ELF-1 (cell line): ENCODE results near the gene OIP5.
A peak's percentile ranks its signal among the peaks of the same experiment; 100 is the strongest.
"Not testable (repeated sequence)": the region's sequence is repeated elsewhere in the genome, so short reads cannot be mapped to it uniquely, and the experiment has no call there.

Experiments used
- DNase-seq: peaks from one replicate; pipeline ENCODE4 v3.0.0-alpha.2; 2016; ENCODE audit warnings: low read depth, low spot score

OIP5 gene

DNA sequence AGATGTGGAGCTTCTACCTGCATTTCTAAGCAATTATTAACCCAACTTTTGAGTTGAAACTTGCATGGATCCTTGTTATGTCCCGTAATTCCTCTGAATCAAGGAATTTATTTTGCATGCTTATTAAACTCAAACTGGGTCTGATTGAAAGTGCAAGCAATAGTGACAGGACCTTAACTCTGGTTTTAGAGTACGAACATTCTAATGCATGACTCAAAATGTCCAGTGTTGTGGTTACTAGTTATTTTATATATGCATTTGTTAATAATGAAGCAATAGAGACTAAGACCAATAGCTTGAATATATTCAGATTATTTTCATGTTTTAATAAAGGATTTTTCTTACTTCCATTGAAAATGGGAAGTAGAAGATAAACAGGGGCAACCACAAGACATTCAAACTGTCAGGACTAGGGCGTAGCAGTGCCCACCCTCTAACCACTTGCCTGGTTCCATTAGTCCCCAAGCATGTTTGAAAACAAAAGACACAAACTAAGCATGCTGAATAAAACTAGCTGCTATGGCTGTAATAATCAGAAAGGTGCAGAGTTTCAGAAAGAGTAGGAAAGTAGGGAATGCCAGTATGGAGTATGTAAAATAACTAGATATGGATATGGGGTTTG is 28.1 kb downstream of the OIP5 start:
- no peak for DNase-seq

DNA sequence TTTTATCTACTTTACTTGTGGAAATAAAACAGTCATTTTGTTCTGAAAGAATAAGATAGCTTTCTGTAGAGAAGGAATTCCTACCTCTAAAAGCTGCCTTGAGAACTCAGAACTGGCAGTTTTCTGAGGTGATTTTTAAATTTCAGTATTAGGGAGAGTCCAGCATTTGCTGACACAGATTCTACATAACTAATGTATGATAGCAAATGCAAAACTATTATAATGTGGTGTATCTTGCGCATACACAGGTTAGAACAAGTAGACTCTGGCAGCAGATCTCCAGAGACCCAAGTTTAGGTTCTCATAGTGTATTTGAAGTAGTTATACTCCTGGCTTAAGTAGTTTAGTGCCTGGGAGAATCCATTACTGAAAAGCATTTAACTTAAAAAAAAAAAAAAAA is 30.8 kb downstream of the OIP5 start:
- no peak for DNase-seq

DNA sequence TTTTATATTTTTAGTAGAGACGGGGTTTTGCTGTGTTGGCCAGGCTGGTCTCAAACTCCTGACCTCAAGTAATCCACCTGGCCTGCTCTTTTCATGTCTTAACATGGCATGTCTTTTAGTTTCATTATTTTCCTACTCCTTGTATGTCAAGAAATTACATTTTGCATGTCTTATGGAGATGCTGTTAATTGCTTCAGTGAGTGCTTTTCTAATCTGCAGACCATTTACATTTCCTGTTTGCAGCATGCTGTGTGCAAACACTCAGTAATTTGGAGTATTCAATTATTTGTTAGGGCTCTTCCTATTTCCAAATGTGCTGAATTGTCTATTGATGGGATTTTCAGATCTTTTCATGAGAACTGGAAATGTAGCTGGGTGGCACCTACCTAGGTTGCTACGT is 31.3 kb downstream of the OIP5 start:
- DNase-seq, result not testable (repeated sequence)

DNA sequence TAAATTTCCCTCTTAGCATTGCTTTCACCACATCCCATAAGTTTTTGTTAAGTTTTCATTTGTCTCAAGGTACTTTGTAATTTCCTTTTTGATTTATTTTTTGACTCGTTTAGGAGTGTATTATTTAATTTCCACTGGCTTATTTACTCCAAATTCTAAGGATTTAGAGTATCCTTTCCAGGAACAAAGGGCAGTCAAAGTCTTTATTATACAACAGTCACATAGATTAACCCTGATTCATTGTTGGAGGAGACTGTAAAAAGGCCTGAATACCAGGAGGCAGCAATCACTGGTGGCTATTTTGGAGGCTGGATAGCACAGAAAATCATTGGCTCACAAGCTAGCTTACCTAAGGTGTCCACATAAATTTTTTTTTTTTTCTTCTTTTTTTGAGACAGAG is 39.9 kb downstream of the OIP5 start:
- DNase-seq, result no peak

DNA sequence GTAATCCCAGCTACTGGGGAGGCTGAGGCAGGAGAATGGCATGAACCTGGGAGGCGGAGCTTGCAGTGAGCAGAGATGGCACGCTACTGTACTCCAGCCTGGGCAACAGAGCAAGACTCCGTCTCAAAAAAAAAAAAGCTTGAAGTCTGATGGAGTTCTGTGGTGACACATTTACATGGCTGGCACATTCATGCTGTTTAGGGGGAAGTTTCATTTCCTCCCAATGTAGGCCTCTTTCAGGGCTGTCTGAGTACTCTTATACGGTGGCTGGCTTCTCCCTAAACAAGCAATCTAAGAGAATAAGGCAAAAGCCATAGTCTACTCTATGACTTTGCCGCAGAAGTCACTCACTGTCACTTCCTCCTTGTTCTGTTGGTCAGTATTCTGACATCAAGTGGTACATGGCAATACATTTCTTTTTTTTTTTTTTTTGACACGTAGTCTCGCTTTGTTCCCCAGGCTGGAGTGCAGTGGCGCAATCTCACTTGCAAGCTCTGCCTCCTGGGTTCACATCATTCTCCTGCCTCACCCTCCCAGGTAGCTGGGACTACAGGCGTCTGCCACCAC is 41.2 kb downstream of the OIP5 start:
- no peak for DNase-seq

DNA sequence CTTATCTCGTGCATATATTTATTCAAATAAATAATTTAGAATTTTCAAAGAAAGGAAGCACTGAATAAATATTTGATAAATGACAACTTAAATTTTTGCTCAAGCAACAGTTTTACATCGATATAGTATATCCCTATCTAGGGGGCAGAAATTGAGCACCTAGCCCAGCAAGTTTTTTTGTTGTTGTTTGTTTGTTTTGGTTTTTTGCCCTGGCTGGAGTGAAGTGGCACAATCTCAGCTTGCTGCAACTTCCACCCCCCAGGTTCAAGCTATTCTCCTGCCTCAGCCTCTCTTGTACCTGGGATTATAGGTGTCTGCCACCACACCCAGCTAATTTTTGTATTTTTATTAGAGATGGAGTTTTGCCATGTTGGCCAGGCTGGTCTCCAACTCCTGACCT is 42.4 kb downstream of the OIP5 start:
- no peak for DNase-seq

DNA sequence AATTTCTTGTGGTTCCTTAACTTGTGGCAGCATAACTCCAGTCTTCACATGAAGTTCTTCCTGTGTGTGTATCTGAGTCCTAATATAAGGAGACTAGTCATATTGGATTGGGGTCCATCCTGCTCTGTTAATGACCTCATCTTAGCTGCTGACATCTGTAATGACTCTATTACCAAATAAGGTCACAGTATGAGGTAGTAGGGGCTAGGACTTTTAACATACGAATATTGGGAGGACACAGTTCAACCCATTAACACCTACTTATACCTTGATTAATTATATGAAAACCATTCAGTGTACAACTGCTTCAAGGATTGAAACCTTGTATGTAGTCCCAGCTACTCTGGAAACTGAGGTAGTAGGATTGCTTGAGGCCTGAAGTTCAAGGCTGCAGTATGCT is 43.9 kb downstream of the OIP5 start:
- no peak for DNase-seq

DNA sequence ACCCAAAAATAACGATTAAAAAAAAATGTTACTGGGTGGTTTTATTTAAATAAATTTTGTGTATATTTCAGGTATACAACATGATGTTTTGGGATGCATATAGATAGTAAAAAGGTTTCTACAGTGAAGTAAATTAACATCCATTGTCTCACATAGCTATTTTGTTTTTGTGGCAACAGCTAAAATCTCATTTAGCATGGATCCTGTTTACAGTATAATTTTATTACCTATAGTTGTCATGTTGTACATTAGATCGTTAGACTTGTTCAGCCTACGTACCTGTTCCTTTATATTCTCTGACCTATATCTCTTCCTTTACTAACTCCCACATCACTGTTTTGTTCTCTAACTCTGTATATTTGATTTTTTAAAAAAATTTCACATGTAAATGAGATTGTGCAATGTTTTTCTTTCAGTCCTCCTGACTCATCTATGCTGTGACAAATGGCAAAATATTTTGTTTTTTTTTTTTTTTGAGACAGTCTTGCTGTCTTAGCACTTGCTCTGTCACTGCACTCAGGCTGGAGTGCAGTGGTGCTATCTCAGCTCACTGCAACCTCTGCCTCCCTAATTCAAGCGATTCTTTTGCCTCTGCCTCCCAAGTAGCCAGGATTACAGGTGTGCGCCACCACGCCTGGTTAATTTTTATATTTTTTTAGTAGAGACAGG is 45.6 kb downstream of the OIP5 start:
- no peak for DNase-seq

DNA sequence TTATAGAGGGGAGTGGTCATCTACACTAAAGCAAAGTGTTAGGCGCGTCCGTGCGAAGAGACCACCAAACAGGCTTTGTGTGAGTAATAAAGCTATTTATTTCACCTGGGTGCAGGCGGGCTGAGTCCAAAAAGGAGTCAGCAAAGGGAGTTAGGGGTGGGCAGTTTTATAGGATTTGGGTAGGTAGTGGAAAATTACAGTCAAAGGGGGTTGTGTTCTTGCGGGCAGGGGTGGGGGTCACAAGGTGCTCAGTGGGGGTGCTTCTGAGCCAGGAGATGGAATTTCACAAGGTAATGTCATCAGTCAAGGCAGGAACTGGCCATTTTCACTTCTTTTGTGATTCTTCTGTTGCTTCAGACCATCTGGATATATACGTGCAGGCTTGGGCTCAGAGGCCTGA is 47.1 kb downstream of the OIP5 start:
- DNase-seq, result peak; percentile 58

DNA sequence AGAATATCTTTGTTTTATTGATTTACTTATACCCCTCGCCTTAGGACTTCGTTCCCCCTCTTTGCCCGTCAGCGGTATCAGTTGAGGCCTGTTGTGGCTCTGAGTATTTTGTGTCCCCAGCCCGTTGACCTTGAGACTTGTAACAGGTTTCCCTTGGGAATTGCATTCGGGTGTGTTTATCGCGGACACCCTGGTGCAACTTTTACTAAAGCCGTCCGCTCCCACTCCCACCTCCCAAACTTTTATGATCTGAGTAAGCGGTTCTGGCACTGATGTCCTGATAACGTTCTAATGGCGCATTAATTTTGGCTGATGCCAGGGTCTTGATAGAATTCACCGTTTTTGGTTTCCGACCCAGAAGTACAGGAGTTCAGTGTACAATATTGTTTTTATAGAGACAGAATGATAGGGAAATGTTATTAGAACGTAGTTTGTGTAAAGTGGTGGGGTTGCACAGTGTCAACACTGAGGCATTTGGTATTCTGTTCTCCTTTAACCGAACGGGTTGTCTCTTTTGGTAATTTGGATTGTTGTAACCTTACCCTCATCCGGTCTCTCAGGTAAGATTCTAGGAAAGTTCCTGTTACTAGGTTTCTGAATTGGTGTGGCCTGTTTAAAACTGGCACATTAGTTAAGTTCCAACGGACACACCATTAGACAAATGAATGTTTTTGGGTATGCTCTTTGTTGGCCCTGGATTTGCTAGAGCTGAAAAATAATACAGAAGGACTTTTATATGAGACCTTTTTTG is 47.8 kb downstream of the OIP5 start:
- DNase-seq, result no peak

DNA sequence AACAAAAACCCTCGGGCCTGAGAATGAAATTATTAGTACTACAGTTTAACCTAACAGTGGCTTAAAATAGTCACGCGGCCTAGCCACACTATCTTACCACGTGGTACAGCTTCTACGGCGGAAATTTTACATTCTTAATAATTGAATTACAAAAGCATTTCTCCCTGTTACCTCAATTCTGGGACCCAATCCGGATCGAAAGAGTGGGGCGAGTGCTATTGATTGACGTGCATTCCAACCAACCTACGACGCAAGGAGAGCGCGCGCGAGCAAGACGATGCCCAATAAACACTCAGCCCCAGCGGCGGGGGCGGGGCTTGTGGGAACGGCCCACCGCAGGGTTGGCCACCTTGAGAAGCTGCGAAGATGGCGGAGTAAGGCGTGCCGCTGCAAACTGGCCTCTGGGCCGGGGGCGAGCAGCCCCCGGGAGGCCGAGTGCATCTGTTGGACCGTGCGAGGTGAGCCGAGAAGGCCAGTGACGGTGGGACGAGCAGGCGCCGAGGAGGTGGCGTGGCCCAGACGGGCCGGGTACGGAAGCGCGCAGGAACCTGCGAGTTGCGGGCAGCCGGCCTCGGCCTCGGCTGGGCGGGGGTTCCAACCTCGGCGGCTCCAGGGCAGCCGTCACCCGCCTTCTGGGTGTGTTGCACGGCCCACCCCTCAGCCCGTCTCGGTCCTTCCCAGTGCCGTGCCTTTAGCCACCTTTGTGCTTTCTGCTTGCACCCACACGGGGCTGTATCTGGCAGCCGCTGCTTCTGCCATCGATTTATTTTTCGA is 48.6 kb downstream of the OIP5 start:
- peak; percentile 99 for DNase-seq

DNA sequence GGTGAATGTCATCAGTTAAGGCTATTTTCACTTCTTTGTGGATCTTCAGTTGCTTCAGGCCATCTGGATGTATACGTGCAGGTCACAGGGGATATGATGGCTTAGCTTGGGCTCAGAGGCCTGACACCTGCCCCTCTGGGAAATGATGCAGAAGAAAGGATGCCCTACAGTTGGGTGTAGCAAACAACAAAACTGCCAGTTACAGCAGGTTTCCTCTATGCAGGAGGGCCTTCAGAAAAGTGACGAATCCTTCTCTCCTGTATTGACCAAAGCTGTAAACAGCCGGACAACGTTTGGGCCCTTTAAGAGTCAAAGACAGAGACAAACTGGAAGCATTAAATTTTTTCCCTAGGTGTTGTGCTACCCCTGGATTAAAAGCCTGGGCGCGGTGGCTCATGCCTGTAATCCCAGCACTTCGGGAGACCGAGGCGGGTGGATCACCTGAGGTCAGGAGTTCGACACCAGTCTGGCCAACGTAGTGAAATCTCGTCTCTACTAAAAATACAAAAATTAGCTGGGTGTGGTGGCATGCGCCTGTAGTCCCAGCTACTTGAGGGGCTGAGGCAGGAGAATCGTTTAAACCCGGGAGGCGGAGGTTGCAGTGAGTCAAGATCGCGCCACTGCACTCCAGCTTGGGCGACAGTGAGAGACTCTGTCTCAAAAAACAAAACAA is 49.3 kb downstream of the OIP5 start:
- peak; percentile 23 for DNase-seq

DNA sequence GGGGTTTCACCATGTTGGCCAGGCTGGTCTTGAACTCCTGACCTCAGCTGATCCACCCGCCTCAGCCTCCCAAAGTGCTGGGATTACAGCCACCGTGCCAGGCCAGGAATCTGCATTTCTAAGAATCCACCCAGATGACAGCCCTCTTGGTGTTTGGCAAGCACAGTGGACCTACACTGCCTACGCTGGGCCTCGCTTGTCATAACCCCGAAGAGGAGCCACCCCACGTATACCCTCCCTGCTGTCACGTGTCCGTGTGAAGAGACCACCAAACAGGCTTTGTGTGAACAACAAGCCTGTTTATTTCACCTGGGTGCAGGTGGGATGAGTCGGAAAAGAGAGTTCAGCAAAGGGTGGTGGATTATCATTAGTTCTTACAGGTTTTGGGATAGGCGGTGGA is 50.0 kb downstream of the OIP5 start:
- not testable (repeated sequence) for DNase-seq

DNA sequence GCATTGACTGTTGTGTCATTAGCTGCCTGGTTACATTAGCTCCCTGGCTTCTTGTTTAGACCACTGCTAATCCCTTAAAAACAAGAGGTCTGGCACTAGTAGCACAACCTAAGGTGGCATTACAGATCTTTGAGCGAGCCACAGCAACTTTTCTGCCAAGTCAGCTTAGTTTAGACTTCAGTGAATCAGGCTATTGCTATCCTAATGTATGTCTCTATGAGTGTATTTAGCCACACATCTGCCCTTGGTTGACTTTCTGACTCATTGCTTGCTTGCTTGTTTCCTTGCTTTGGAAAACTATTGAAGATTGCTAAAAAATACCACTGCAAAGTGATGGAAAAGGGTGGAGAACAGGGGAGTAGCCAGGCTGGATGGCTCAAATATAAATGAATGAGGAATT is 51.2 kb downstream of the OIP5 start:
- DNase-seq, result no peak

DNA sequence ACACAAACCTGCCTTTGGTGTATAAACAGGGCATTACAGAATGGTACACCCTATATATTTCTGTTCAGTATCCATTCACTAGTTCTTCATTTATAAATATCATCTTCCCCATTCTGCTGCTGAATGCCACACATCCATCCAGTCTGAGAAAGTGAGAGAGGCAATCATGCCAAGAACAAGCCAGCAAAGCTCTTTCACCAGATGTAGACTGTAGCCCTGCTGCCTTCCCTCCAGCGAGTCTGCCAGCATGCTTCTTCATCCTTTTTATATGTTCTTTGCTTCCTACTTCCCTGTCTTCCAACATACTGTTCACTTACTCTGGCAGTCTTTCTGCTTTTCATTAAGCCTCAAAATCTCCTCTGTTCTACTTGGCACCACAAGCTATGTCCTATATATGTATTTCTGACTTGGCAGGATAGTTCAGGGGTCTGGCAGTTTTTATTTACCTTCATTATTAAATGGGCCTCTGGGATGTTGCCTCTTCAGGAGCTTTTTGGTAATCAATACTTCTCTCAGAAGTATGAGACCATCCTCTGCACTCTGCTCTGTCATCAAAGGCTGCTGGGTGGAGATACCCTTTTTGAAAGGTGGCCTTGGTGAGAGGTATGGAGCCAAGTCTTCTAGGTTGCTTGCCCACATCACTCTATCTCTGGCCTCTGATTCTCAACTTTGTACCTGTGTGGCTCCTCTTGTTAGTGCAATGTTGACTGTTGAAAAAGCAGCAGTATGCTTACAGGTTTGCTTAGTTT is 52.7 kb downstream of the OIP5 start:
- no peak for DNase-seq

DNA sequence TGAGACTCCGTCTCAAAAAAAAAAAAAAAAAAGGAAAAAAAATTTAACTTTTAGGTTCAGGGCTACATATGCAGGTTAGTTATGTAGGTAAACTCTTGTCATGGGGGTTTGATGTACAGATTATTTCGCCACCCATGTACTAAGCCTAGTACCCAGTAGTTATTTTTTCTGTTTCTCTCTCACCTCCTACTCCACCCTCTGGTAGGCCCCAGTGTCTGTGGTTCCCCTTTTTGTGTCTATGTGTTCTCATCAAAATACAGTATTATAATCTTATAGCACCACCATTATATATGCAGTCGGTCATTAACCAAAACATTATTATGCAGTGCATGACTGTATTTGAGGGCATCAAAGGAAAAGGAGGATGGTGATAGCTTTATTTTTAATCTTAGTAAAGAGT is 54.1 kb downstream of the OIP5 start:
- no peak for DNase-seq

DNA sequence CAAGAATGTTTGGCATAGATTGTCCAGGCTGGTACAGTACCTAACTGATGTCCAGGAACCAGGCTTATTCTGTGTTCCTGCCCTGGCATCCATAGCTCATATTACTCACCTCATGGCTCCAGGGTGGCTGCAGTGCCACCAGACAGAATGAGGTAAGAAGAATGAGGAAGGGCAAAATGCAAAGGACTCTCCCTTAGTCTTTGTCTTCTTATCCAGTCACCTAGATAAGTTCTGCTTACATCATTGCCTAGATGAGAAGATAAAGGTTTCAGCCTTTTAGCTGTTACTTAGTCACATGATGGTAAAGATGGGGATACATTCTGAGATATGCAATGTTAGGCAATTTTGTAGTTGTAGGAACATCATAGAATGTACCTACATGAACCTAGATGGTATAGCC is 55.6 kb downstream of the OIP5 start:
- DNase-seq, result no peak

DNA sequence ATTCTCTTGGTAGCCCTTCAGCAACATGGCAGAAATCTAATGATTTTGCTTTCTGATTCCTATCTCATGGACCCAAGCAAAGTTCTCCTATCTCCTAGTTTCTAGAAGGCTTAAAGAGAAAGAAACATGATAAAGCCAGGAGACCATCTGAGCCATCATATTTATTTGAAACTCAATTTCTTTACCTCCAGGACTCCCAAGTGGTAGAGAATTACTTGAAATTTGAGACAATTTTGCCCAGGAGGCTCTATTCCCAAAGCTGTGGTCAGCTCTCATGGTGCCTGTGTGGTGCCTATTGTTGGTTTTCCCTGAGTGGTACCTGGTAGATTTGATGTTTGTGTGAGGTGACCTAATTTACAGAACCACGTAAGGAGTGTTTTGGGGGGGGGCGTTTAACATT is 62.5 kb downstream of the OIP5 start:
- DNase-seq, result no peak

DNA sequence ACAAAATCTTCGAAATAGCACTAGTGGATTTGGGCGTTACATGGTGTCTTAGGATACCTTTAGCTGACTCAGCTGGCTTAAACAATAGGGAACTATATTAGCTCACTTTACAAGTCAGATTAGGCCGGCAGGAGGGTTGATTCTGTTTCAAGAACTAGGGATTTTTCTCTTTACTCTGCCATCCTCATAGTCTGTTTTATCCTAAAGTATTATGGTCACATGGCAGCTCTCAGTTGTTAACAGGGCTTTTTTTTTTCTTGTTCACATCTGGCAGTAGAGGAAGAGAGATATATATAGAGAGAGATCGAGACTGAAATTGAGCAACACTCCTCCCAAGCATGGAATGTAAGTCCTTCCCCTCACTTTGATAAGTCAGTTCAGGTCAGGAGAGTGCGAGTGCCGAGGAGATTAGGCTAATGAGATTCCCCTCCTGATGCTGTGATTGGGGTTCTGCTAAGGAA is 68.5 kb downstream of the OIP5 start:
- peak; percentile 25 for DNase-seq

DNA sequence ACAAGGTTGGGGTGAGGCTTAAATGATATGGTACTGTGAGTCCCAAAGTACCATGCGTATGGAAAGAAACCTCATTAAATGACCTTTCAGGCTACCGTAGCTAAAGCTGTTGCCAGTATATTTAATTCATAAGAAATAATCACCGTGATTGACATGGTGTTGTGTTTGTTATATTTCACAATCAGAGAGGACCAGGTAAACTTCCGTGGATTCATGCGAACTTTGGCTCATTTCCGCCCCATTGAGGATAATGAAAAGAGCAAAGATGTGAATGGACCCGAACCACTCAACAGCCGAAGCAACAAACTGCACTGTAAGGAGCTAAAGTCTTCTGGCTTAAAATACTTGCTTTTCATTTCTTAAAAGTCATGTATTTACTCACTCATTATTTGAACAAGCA is 69.8 kb downstream of the OIP5 start:
- no peak for DNase-seq

DNA sequence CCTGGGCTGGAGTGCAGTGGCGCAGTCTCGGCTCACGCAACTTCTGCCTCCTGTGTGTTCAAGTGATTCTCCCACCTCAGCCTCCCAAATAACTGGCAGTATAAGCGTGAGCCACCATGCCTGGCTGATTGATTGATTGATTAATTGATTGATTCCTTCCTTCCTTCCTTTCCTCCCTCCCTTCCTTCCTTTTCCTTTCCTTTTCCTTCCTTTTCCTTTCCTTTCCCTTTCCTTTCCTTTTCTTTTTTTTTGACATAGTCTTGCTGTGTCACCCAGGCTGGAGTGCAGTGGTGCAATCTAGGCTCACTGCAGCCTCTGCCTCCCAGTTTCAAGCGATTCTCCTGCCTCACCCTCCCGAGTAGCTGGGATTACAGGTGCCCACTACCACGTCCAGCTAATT is 71.5 kb downstream of the OIP5 start:
- not testable (repeated sequence) for DNase-seq
